ENCODE measurements around the gene WDR70. TPM values are rescaled to one million over a fixed set of nuclear protein-coding genes. Genes with fewer than 3 reads are reported as not detected.
"Not testable (repeated sequence)": the region's sequence is repeated elsewhere in the genome, so short reads cannot be mapped to it uniquely, and the experiment has no call there.

Gene WDR70
- total RNA-seq, 1 experiment from 2014 or later, result 30.0 TPM

- H3K27ac Mint-ChIP-seq (ENCODE audit: unreplicated experiment), result no peak overlapping the region
- no peak overlapping the region for H3K4me3 Mint-ChIP-seq (ENCODE audit: low read depth, unreplicated experiment)
- no peak for DNase-seq
- peaks cover 6% of the 10 kb centered on the region for H3K9me3 Mint-ChIP-seq (ENCODE audit: low read depth, unreplicated experiment)
- peaks cover 17% of the 10 kb centered on the region for H3K27me3 Mint-ChIP-seq (ENCODE audit: unreplicated experiment)
- no TSS peak for BruUV-seq (replicated peaks)
- no peaks in the 10 kb centered on the region for H3K36me3 Mint-ChIP-seq (ENCODE audit: insufficient read depth, unreplicated experiment)
- no peak for TF ChIP-seq CTCF (IDR thresholded peaks at IDR 0.05; ENCODE audit: unreplicated experiment)
- intact Hi-C loops (cut with micrococcal nuclease; ENCODE audit: unreplicated experiment), result no loop called here
- H3K4me1 Mint-ChIP-seq (ENCODE audit: low read depth, unreplicated experiment), result no peaks in the 10 kb centered on the region
- CTCF ChIA-PET, result no interaction called here
Measured at GRCh38 chr5:37773809-37774208, 394.7 kb downstream of the WDR70 start.

- Mint-ChIP-seq H3K27me3 (ENCODE audit: unreplicated experiment) (peaks cover 7% of the 10 kb centered on the region), H3K9me3 (ENCODE audit: low read depth, unreplicated experiment) (peaks cover 6% of the 10 kb centered on the region), H3K27ac (ENCODE audit: unreplicated experiment) (no peak overlapping the region), H3K4me1 (ENCODE audit: low read depth, unreplicated experiment) (no peaks in the 10 kb centered on the region), H3K4me3 (ENCODE audit: low read depth, unreplicated experiment) (no peak overlapping the region), H3K36me3 (ENCODE audit: insufficient read depth, unreplicated experiment) (no peaks in the 10 kb centered on the region)
- intact Hi-C loops (cut with micrococcal nuclease; ENCODE audit: unreplicated experiment), result no loop called here
- no TSS peak for BruUV-seq (replicated peaks)
- DNase-seq, result peak; percentile 19
- CTCF ChIA-PET, result no interaction called here
- peak; percentile 38 for TF ChIP-seq CTCF (IDR thresholded peaks at IDR 0.05; ENCODE audit: unreplicated experiment)
Measured at GRCh38 chr5:37774912-37775483, 395.9 kb downstream of the WDR70 start.

DNA sequence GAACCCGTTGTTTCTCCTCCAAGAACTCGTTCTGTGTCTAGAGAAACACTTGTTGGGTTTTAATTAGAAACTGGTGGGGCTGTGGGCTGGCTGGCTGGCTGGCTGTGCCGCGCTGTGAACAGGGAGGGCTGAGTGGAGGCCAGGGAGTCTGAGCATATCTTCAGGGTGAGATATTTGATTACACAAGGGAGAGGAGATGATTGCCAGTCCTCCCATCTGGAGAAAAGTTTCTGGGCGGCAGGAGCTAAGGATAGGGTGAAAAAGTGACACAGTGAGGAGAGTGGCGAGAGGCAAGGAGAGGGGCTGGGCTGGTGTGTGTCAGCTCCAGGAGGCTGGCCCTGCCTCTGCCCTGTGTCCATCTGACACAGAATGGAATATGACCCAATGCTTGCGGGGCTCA, 397.7 kb downstream of the WDR70 start:
- Mint-ChIP-seq H3K9me3 (ENCODE audit: low read depth, unreplicated experiment) (peaks cover 6% of the 10 kb centered on the region), H3K4me3 (ENCODE audit: low read depth, unreplicated experiment) (no peak overlapping the region), H3K27me3 (ENCODE audit: unreplicated experiment) (peaks cover 3% of the 10 kb centered on the region), H3K4me1 (ENCODE audit: low read depth, unreplicated experiment) (no peaks in the 10 kb centered on the region), H3K27ac (ENCODE audit: unreplicated experiment) (no peak overlapping the region), H3K36me3 (ENCODE audit: insufficient read depth, unreplicated experiment) (no peaks in the 10 kb centered on the region)
- TF ChIP-seq CTCF (IDR thresholded peaks at IDR 0.05; ENCODE audit: unreplicated experiment), result no peak
- DNase-seq, result no peak
- intact Hi-C loops (cut with micrococcal nuclease; ENCODE audit: unreplicated experiment), result no loop called here
- BruUV-seq (replicated peaks), result no TSS peak
- CTCF ChIA-PET, result no interaction called here

DNA sequence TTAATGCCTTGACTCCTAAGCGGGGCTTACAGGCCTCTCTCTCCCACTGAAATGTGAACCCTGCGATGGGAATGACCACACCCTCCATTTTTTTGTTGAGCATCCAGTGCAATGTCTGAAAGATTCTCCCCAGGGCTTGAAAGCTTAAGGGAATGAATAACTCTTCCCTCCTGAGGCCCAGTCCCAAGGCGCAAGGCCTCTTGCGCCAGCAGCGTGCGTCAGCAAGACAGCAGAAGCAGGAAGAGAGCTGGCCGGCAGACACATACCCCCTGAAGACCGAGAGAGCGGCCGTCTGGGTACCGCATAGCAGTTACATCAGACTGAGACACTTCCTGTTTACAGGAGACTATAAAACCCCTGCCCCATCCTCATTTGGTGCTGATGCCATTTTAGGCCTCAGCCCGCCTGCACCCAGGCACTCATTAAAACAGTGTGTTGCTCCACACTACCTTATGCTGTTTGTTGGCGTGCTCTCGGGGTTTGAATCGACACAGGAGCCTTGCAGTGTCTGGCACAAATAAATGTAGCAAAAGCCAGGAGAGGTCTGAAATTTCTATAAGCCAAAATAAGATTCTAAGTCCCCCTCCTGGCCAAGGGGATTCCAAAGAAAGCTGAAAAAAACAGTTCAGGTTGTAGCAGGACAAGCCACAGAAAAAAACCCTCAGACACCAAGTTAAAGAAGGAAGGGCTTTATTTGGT, 398.5 kb downstream of the WDR70 start:
- H3K4me1 Mint-ChIP-seq (ENCODE audit: low read depth, unreplicated experiment), result no peaks in the 10 kb centered on the region
- intact Hi-C loops (cut with micrococcal nuclease; ENCODE audit: unreplicated experiment), result no loop called here
- BruUV-seq (replicated peaks), result no TSS peak
- H3K27ac Mint-ChIP-seq (ENCODE audit: unreplicated experiment), result no peak overlapping the region
- DNase-seq, result no peak
- TF ChIP-seq CTCF (IDR thresholded peaks at IDR 0.05; ENCODE audit: unreplicated experiment), result no peak
- CTCF ChIA-PET, result no interaction called here
- peaks cover 10% of the 10 kb centered on the region for H3K27me3 Mint-ChIP-seq (ENCODE audit: unreplicated experiment)
- peaks cover 6% of the 10 kb centered on the region for H3K9me3 Mint-ChIP-seq (ENCODE audit: low read depth, unreplicated experiment)
- no peak overlapping the region for H3K4me3 Mint-ChIP-seq (ENCODE audit: low read depth, unreplicated experiment)
- H3K36me3 Mint-ChIP-seq (ENCODE audit: insufficient read depth, unreplicated experiment), result no peaks in the 10 kb centered on the region

- H3K4me1 Mint-ChIP-seq (ENCODE audit: low read depth, unreplicated experiment); H3K9me3 Mint-ChIP-seq (ENCODE audit: low read depth, unreplicated experiment); intact Hi-C loops (cut with micrococcal nuclease; ENCODE audit: unreplicated experiment); CTCF ChIA-PET; BruUV-seq (replicated peaks); DNase-seq; H3K36me3 Mint-ChIP-seq (ENCODE audit: insufficient read depth, unreplicated experiment); H3K27ac Mint-ChIP-seq (ENCODE audit: unreplicated experiment); H3K4me3 Mint-ChIP-seq (ENCODE audit: low read depth, unreplicated experiment): not testable (repeated sequence)
- H3K27me3 Mint-ChIP-seq (ENCODE audit: unreplicated experiment), result peaks cover 30% of the 10 kb centered on the region
Measured at GRCh38 chr5:37781409-37781808, 402.3 kb downstream of the WDR70 start.
